ENCODE results near the gene GYS1. TPM values are rescaled to one million over a fixed set of nuclear protein-coding genes. Genes with fewer than 3 reads are reported as not detected.
A peak's percentile ranks its signal among the peaks of the same experiment; 100 is the strongest.

Gene GYS1
- total RNA-seq, 4 donors from 2014 or later, result 31.8 to 107 (median 40.9) TPM

DNA sequence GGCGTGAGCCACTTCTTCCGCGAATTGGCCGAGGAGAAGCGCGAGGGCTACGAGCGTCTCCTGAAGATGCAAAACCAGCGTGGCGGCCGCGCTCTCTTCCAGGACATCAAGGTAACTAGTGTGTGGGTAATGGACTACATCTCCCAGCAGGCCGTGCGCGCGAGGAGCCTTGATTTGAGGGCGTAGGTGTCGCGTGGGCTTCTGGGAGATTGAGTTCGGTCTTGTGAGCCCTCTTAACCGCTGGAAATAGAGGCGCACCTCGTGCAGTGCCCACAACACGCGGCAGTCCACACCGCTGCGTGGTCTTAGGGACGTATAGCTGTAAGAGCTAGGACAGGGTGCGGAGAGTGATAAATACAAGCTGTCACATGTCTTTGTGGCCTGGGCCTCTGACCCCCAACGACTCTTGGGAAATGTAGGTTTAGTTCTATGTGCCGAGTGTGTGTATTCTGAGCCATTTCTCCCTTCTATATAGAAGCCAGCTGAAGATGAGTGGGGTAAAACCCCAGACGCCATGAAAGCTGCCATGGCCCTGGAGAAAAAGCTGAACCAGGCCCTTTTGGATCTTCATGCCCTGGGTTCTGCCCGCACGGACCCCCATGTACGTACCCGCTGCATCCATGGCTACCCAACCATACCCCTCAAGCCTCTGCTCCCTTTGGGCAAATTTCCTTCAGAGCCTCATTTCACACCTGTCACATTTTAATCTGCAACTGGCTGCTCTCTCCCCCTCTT, 27.1 kb downstream of the GYS1 start:
- DNase-seq, result peak; percentile 90
- Histone ChIP-seq H3K9me3 (no peaks in the 10 kb centered on the region), H3K4me3 (peak overlapping the region; percentile 81 to 99 (median 86)), H3K27ac (peak overlapping the region; percentile 94 to 97 (median 96)), H3K4me1 (peaks cover 30 to 59% (median 55%) of the 10 kb centered on the region in 4 donors), H3K27me3 (no peaks in the 10 kb centered on the region), H3K36me3 (peaks cover 0 to 17% (median 3%) of the 10 kb centered on the region in 4 donors)
- 11 to 40% methylated on average over 2 to 36 of the region's 36 CpGs for WGBS, 2 donors (ENCODE audit: low coverage in 1 of 2)
- intact Hi-C loops (cut with DNase I; ENCODE audit: low total_unique reads) (loop anchor here (10.0 kb wide), 2 partner anchors 61 to 91 kb away; partner anchors contain the start of genes NUCB1 and PPP1R15A), in situ Hi-C loops (cut with MboI; ENCODE audit: low pct_ligation_motif_present in 1 of 4, low pct_unique_long_range_greater_than_20kb in 1 of 4, low sequenced_read_pairs in 3 of 4) (loop anchor here in 1 of 4 donors (25.0 kb wide), 1 partner anchor 104 kb away; the partner anchor contains the start of genes PLEKHA4 and PPP1R15A)
- no peak for TF ChIP-seq EP300 (IDR thresholded peaks at IDR 0.05; ENCODE audit: low read depth)
- TF ChIP-seq, protein P1, sequence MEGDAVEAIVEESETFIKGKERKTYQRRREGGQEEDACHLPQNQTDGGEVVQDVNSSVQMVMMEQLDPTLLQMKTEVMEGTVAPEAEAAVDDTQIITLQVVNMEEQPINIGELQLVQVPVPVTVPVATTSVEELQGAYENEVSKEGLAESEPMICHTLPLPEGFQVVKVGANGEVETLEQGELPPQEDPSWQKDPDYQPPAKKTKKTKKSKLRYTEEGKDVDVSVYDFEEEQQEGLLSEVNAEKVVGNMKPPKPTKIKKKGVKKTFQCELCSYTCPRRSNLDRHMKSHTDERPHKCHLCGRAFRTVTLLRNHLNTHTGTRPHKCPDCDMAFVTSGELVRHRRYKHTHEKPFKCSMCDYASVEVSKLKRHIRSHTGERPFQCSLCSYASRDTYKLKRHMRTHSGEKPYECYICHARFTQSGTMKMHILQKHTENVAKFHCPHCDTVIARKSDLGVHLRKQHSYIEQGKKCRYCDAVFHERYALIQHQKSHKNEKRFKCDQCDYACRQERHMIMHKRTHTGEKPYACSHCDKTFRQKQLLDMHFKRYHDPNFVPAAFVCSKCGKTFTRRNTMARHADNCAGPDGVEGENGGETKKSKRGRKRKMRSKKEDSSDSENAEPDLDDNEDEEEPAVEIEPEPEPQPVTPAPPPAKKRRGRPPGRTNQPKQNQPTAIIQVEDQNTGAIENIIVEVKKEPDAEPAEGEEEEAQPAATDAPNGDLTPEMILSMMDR (IDR thresholded peaks at IDR 0.05), result no peak
- TF ChIP-seq POLR2AphosphoS5 (IDR thresholded peaks at IDR 0.05), result peak; percentile 1 to 45 (median 30)
- TF ChIP-seq POLR2A (IDR thresholded peaks at IDR 0.05), result peak; percentile 9

DNA sequence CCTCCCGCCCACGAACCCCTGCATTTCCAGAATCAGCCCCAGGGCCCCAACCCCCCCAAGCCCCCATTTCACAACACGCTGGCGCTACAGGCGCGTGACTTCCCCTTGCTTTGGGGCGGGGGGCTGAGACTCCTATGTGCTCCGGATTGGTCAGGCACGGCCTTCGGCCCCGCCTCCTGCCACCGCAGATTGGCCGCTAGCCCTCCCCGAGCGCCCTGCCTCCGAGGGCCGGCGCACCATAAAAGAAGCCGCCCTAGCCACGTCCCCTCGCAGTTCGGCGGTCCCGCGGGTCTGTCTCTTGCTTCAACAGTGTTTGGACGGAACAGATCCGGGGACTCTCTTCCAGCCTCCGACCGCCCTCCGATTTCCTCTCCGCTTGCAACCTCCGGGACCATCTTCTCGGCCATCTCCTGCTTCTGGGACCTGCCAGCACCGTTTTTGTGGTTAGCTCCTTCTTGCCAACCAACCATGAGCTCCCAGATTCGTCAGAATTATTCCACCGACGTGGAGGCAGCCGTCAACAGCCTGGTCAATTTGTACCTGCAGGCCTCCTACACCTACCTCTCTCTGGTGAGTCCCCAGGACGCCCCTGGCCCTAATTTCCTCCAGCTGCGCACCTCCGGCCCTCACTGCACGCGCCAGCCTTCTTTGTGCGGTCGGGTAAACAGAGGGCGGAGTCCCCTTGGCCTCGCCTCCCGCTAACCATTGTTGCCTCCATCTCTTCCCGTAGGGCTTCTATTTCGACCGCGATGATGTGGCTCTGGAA, 27.9 kb downstream of the GYS1 start, which contains the start of gene FTL:
TSS of gene FTL (plus strand) at position 270 of the 766 bp plus-strand sequence. CDS start at position 469, 199 bp downstream.
- in situ Hi-C loops (cut with MboI; ENCODE audit: low pct_ligation_motif_present in 1 of 4, low pct_unique_long_range_greater_than_20kb in 1 of 4, low sequenced_read_pairs in 3 of 4), result loop anchor here in 1 of 4 donors (25.0 kb wide), 1 partner anchor 103 kb away; the partner anchor contains the start of genes PLEKHA4 and PPP1R15A
- H3K4me3 ChIP-seq, result peak within 1 kb of the TSS; percentile 81 to 99 (median 86)
- H3K4me1 ChIP-seq, result peaks cover 34 to 67% (median 61%) of the 10 kb centered on the region in 4 donors
- intact Hi-C loops (cut with DNase I; ENCODE audit: low total_unique reads), result loop anchor here (10.0 kb wide), 2 partner anchors 60 to 90 kb away; partner anchors contain the start of genes NUCB1 and PPP1R15A
- H3K9me3 ChIP-seq, result no peaks in the 10 kb centered on the region
- H3K27me3 ChIP-seq, result no peaks in the 10 kb centered on the region
- TF ChIP-seq EP300 (IDR thresholded peaks at IDR 0.05; ENCODE audit: low read depth) (no peak), POLR2A (IDR thresholded peaks at IDR 0.05) (peak; percentile 100), POLR2AphosphoS5 (IDR thresholded peaks at IDR 0.05) (peak; percentile 100)
- TF ChIP-seq, protein P1 (IDR thresholded peaks at IDR 0.05), result no peak
- peaks cover 0 to 12% (median 3%) of the 10 kb centered on the region in 4 donors for H3K36me3 ChIP-seq
- peak within 1 kb of the TSS; percentile 94 to 97 (median 96) for H3K27ac ChIP-seq
- 0 to 1% methylated on average over 5 to 39 of the region's 52 CpGs for WGBS, 2 donors (ENCODE audit: low coverage in 1 of 2)
- peak; percentile 98 for DNase-seq

DNA sequence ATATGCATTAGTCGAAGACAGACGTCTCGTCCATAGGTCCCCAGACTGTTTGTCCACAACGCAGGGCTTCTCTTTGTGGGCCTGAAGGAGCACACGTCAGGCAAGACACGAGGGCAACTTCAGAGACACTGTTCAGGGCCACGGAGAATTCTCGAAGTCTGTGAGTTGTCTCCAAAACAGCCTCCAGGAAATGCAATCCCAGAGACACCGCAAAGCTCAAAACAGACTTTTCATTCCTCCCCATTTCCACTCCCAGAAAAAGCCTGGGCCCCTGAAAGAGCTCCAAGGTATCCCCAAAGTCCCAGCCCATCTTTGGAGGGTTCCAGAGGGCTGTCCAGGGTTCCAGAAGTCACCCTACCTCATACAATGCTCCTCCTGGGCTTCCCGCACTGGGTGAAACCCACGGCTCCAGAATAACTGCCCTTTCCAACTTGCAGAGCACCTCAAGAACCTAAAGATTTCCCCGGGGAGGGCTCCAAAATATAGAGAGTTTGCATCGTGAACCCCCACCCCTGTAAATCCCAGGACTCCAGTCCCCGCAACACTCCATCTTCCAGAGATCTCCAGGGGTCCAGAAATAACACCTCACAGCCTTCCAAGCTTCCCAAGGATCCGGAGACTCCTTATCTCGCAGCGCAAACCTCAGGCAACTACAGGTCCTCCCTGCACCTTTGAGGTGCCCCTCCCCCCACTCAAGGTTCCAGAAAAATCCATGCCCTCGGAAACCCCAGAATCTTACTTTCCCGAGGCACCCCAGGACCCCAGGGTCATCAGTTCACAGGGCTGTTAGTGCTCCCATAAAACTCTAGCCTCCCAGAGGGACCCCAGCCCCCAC, 28.7 kb downstream of the GYS1 start:
- Histone ChIP-seq H3K4me1 (peaks cover 37 to 72% (median 63%) of the 10 kb centered on the region in 4 donors), H3K27me3 (no peaks in the 10 kb centered on the region), H3K36me3 (peaks cover 0 to 10% (median 3%) of the 10 kb centered on the region in 4 donors), H3K27ac (peak overlapping the region; percentile 94 to 97 (median 96)), H3K9me3 (no peaks in the 10 kb centered on the region), H3K4me3 (peak overlapping the region; percentile 28 to 99 (median 84))
- intact Hi-C loops (cut with DNase I; ENCODE audit: low total_unique reads), result loop anchor here (10.0 kb wide), 2 partner anchors 60 to 90 kb away; partner anchors contain the start of genes NUCB1 and PPP1R15A
- in situ Hi-C loops (cut with MboI; ENCODE audit: low pct_ligation_motif_present in 1 of 4, low pct_unique_long_range_greater_than_20kb in 1 of 4, low sequenced_read_pairs in 3 of 4), result loop anchor here in 1 of 4 donors (25.0 kb wide), 1 partner anchor 102 kb away; the partner anchor contains the start of genes PLEKHA4 and PPP1R15A
- TF ChIP-seq POLR2A (IDR thresholded peaks at IDR 0.05) (no peak), EP300 (IDR thresholded peaks at IDR 0.05; ENCODE audit: low read depth) (no peak), POLR2AphosphoS5 (IDR thresholded peaks at IDR 0.05) (no peak)
- TF ChIP-seq, protein P1 (IDR thresholded peaks at IDR 0.05), result no peak
- peak; percentile 47 for DNase-seq
- 0 to 12% methylated on average over 7 to 15 of the region's 19 CpGs for WGBS, 2 donors (ENCODE audit: low coverage in 1 of 2)
